Measurements from ENCODE around the gene DRC3.

DRC3 gene

DNA sequence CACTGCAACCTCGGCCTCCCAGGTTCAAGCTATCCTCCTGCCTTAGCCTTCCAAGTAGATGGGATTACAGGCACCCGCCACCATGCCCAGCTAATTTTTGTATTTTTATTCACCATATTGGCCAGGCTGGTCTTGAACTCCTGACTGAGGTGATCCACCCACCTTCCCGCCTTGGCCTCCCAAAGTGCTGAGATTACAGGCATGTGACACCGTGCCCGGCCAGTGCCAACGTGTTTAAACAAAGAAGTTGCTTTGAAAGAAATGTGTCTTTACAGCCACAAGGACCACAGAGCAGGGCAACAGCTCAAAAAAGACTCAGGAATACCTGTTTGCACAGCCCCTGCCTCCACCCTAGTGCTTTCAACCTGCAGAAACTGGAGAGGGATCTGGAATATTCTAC is 41.3 kb downstream of the DRC3 start:
- no peak for DNase-seq (ENCODE audit: low read depth in 2 of 2)
- no peak for TF ChIP-seq CTCF (IDR thresholded peaks at IDR 0.05; ENCODE audit: low read depth, low read length)
- no peak overlapping the region for H3K4me3 ChIP-seq (replicated peaks in 1 of 2; ENCODE audit: low read depth in 2 of 2, low read length in 2 of 2)

- no peak for TF ChIP-seq CTCF (IDR thresholded peaks at IDR 0.05; ENCODE audit: low read depth, low read length)
- no peak overlapping the region for H3K4me3 ChIP-seq (replicated peaks in 1 of 2; ENCODE audit: low read depth in 2 of 2, low read length in 2 of 2)
- DNase-seq (ENCODE audit: low read depth in 2 of 2): no peak
These were observed 42.9 kb downstream of the DRC3 start for GRCh38 chr17:18015593-18015992.

DNA sequence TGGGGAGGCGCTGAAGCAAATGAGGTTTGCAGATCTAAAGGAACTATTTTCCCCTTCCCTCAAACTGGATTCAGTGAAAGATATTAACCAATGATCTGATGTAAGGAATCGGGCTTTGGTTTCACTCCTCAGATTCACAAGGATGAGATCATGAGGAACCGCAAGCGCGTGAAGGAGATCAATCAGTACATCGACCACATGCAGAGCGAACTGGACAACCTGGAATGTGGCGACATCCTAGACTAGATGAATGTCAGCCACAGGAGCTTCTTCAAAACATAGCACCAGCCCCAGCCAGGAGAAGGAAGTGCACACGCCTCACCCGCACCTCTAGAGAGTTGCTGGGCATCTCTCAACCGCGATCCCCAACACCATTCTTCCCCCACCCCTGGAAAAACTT is 43.8 kb downstream of the DRC3 start:
- no peak overlapping the region for H3K4me3 ChIP-seq (replicated peaks in 1 of 2; ENCODE audit: low read depth in 2 of 2, low read length in 2 of 2)
- DNase-seq (ENCODE audit: low read depth in 2 of 2): no peak
- TF ChIP-seq CTCF (IDR thresholded peaks at IDR 0.05; ENCODE audit: low read depth, low read length): no peak

GRCh38 chr17:18017958-18018357 is 45.3 kb downstream of the DRC3 start:
- H3K4me3 ChIP-seq (replicated peaks in 1 of 2; ENCODE audit: low read depth in 2 of 2, low read length in 2 of 2): no peak overlapping the region
- peak; percentile 25 to 73 for DNase-seq (ENCODE audit: low read depth in 2 of 2)
- TF ChIP-seq CTCF (IDR thresholded peaks at IDR 0.05; ENCODE audit: low read depth, low read length): no peak

DNA sequence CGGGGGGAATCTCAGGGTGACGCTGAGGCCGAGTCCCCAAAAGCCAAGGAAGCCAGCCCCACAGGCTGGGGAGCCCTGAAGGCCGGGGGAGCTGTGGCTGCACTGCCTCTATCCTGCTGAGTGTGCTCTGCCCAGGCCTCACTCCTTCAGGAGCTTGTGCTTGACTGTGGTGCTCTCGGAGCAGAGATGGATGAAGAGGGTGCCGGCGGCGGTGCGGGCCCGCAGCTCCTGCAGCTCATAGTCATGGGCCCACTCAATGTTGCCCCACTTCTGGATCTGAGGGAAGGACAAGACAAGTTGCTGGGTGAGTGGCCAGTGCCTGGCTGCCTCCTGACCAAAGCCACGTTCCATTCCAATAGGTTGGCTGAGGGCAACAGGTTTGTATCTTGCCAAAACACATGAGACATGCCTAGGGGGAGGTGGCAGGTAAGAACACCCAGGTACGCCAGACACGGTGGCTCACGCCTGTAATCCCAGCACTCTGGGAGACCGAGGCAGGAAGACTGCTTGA is 45.8 kb downstream of the DRC3 start:
- no peak for TF ChIP-seq CTCF (IDR thresholded peaks at IDR 0.05; ENCODE audit: low read depth, low read length)

DNA sequence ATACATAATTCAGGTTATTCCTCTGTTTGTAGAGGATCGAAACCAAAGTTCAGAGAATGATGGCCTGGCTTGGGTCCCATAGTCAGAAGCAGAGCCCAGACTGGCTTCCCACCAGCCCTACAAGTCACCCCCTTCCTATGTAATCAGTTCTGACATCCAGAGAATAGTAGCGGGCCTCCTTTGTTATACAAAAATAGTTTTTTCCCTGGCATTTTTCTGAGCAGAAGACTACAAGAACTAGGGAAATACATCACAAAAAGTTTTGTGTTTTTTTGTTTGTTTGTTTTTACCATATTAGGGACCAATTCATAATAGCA is 47.1 kb downstream of the DRC3 start:
- TF ChIP-seq CTCF (IDR thresholded peaks at IDR 0.05; ENCODE audit: low read depth, low read length): no peak
- no peak for DNase-seq (ENCODE audit: low read depth in 2 of 2)
- no peak overlapping the region for H3K4me3 ChIP-seq (replicated peaks in 1 of 2; ENCODE audit: low read depth in 2 of 2, low read length in 2 of 2)

More for the DNA sequence above, 45.8 kb downstream of the DRC3 start:
- H3K4me3 ChIP-seq (replicated peaks in 1 of 2; ENCODE audit: low read depth in 2 of 2, low read length in 2 of 2): no peak overlapping the region
- DNase-seq (ENCODE audit: low read depth in 2 of 2): no peak

DNA sequence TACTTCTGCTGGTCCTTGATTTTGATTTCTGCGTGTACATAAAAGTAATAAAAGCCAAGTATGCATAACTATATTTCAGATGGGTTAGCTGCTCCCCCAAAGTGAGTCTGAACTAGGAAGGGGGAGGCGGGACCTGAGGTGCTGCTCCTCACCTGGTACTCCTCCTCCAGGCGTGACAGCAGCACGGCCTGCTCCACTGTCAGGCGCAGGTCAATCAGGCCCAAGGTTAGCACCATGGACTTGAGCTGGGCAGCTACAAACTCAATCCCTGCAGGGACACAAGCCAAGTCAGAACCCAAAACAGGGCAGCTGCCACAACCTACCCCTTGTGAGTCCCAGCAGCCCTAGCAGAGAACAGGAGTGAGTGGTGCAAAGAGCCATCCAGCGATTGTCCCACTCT is 48.3 kb downstream of the DRC3 start:
- H3K4me3 ChIP-seq (replicated peaks in 1 of 2; ENCODE audit: low read depth in 2 of 2, low read length in 2 of 2): no peak overlapping the region
- no peak for TF ChIP-seq CTCF (IDR thresholded peaks at IDR 0.05; ENCODE audit: low read depth, low read length)
- no peak for DNase-seq (ENCODE audit: low read depth in 2 of 2)

All from cardiac fibroblast (primary cell).